NB4 (cell line): ENCODE data around the gene GFOD1.

Experiments used
- DNase-seq: peaks from one replicate; pipeline ENCODE4 v3.0.0; 2010; ENCODE audit warnings: low read depth
- H3K4me3 ChIP-seq: one replicate; pipeline ENCODE4 v1.5.1; 2011; ENCODE audit warnings: mild to moderate bottlenecking, low read depth, low read length, moderate library complexity
- MAX ChIP-seq: IDR thresholded peaks from 2 replicates; pipeline ENCODE4 v1.6.1; 2011; ENCODE audit warnings: low read depth, low read length
- MYC ChIP-seq: IDR thresholded peaks from 2 replicates; pipeline ENCODE4 v1.6.1; 2011; ENCODE audit warnings: low read depth, low read length
- POLR2A ChIP-seq: IDR thresholded peaks from 2 replicates; pipeline ENCODE4 v1.6.1; 2011; ENCODE audit warnings: mild to moderate bottlenecking; ENCODE audit not compliant: insufficient read length; ENCODE audit errors: extremely low read depth
- TF ChIP-seq, protein P1 (sequence below): IDR thresholded peaks from one replicate; pipeline ENCODE4 v1.5.1; 2012; ENCODE audit warnings: low read depth, low read length

GFOD1 gene

DNA sequence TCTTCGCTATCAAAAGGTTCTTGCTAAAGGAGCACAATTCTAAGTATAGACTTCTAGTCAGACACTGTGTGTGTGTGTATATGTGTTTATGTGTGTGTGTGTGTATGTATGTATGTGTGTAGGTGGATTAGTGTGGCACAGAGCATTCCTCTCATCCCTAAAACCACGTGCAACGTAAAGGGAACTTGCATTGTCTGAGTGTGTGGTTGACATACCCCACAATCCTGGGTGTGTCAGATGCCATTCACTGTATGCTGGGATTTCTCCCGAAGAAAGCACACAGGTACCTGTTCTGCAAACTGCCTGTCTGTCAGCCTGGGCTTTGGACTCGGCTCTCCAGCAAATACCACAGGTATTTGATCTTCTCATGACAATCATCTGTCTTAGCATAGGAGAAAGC is 116.8 kb downstream of the GFOD1 start:
- no peak overlapping the region for H3K4me3 ChIP-seq
- no peak for TF ChIP-seq MYC
- TF ChIP-seq, protein P1, sequence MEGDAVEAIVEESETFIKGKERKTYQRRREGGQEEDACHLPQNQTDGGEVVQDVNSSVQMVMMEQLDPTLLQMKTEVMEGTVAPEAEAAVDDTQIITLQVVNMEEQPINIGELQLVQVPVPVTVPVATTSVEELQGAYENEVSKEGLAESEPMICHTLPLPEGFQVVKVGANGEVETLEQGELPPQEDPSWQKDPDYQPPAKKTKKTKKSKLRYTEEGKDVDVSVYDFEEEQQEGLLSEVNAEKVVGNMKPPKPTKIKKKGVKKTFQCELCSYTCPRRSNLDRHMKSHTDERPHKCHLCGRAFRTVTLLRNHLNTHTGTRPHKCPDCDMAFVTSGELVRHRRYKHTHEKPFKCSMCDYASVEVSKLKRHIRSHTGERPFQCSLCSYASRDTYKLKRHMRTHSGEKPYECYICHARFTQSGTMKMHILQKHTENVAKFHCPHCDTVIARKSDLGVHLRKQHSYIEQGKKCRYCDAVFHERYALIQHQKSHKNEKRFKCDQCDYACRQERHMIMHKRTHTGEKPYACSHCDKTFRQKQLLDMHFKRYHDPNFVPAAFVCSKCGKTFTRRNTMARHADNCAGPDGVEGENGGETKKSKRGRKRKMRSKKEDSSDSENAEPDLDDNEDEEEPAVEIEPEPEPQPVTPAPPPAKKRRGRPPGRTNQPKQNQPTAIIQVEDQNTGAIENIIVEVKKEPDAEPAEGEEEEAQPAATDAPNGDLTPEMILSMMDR = no peak
- TF ChIP-seq POLR2A = no peak
- no peak for TF ChIP-seq MAX
- no peak for DNase-seq

DNA sequence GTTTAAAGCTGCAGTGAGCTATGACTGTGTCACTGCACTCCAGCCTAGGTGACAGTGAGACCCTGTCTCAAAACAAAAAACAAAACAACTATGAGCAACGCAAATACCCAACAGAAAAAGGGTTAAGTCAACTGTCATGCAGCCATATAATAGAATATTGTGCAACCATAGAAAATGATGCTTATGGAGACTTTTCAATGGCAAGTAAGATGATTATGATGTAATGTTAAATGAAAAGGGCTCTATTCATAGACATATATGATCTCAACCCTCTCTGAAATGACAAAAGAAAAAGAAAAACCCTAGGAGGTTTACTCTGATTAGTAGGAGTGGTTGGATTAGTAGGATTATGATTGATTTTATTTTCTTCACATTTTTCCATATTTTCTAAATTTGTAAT is 117.8 kb downstream of the GFOD1 start:
- no peak overlapping the region for H3K4me3 ChIP-seq
- DNase-seq = no peak
- TF ChIP-seq MYC (no peak), POLR2A (no peak), MAX (no peak)
- TF ChIP-seq, protein P1 = no peak

DNA sequence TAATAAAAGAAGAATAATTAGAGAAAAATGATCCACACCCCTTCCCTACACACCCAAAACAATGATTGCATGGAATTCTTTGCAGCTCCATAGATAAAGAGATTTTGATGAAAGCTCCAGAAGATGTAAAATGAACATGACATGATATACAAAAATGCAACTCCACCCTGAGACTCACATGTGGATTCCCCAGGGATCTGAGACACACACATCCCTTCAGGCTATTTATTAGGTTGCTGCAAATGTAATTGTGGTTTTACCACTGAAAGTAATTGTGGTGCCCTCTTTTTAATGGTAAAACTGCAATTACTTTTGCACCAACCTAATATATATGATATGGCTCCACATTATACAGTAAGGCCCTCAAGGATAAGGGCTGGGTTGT is 118.7 kb downstream of the GFOD1 start:
- no peak for DNase-seq
- no peak overlapping the region for H3K4me3 ChIP-seq
- TF ChIP-seq MAX (no peak), POLR2A (no peak), MYC (no peak)
- TF ChIP-seq, protein P1 = no peak

DNA sequence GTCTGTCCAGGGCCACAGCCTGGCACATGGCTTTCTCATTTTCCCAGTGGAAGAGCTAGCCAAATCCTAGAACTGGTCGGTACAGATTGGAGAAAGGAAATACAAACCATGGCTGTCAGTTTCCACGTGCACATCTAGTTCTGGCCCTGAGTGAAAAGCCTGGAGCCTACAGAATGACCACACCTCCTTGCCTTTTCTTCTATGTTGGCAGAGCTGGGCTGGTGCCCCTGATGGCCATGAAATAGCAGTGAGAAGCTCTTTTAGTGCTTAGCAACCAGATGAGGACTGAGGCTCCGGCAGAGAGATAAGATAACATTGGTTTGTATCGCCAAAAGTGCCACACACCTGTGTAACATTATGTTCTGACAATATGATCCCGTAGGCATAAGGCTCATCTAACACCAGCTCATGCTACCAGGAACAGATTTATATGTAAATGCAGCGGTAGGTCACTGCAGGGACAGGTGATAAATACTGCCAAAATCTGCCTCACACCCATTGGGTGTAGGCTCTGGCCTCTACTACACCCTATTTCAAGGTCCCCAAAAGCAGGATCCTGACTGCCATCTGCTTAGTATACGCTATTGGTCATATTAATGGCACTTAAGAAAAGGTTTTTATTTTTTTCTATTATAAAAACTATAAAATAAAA is 119.2 kb downstream of the GFOD1 start:
- TF ChIP-seq POLR2A = no peak
- TF ChIP-seq MYC = no peak
- TF ChIP-seq MAX = no peak
- TF ChIP-seq, protein P1 = no peak
- no peak for DNase-seq

DNA sequence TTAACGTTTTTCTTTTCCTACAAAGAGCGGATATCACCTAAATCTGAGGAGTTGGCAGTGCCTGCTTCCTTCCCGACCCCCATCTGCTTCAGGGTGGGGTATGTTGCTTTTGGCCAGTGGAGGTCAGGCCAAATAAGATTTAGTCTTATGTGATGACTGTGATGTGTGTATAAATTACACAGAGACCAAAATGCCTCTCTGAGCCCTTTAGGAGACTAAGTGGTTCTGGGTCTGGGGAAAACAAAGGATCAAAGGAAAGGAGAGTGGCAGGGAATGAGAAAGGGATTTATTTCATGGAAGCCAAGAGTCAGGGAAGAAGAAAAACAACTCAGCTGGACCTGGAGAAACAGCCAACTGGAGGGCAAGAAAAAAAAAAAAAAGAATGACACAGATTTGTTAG is 120.0 kb downstream of the GFOD1 start:
- TF ChIP-seq MYC = no peak
- no peak for TF ChIP-seq POLR2A
- TF ChIP-seq, protein P1 = no peak
- TF ChIP-seq MAX = no peak
- DNase-seq = no peak

More for the DNA sequence above, 119.2 kb downstream of the GFOD1 start:
- H3K4me3 ChIP-seq = no peak overlapping the region

GRCh38 chr6:13365320-13365719 is 122.1 kb downstream of the GFOD1 start:
- no peak overlapping the region for H3K4me3 ChIP-seq
- TF ChIP-seq MYC = no peak
- no peak for TF ChIP-seq MAX
- TF ChIP-seq POLR2A = no peak
- TF ChIP-seq, protein P1 = no peak
- no peak for DNase-seq

More for the DNA sequence above, 120.0 kb downstream of the GFOD1 start:
- no peak overlapping the region for H3K4me3 ChIP-seq
